HepG2 (cell line): Measurements from ENCODE around the gene PSD. TPM values are rescaled to one million over a fixed set of nuclear protein-coding genes. Genes with fewer than 3 reads are reported as not detected.

Experiments used
- CEBPG ChIP-seq: IDR thresholded peaks from 2 replicates; pipeline ENCODE4 v1.6.1; 2016
- FOXJ3 ChIP-seq: sonication (generic); formaldehyde crosslinking; IDR thresholded peaks from 2 replicates; pipeline ENCODE4 v1.4.0; 2020; ENCODE audit warnings: missing genetic modification reagents, mild to moderate bottlenecking, borderline replicate concordance
- GTF2F1 ChIP-seq: fragments of 150-350 bp; IDR thresholded peaks from 2 replicates; pipeline ENCODE4 v1.6.1; 2014; ENCODE audit warnings: low read length
- HNF4A ChIP-seq: sonication (generic); formaldehyde crosslinking; IDR thresholded peaks from 2 replicates; pipeline ENCODE4 v1.4.0; 2020; ENCODE audit warnings: missing genetic modification reagents
- KAT7 ChIP-seq: IDR thresholded peaks from 2 replicates; pipeline ENCODE4 v1.6.1; 2018; ENCODE audit warnings: borderline replicate concordance, missing compliant biosample characterization
- NCOA2 ChIP-seq: sonication (generic); formaldehyde crosslinking; IDR thresholded peaks from 2 replicates; pipeline ENCODE4 v1.8.0; 2022; ENCODE audit warnings: inconsistent platforms
- NCOA5 ChIP-seq: sonication (generic); formaldehyde crosslinking; IDR thresholded peaks from 2 replicates; pipeline ENCODE4 v1.4.0; 2020; ENCODE audit warnings: missing genetic modification reagents
- NFRKB ChIP-seq: fragments of 450-650 bp; IDR thresholded peaks from 2 replicates; pipeline ENCODE4 v1.6.1; 2017
- NFYB ChIP-seq: sonication (generic); formaldehyde crosslinking; IDR thresholded peaks from 2 replicates; pipeline ENCODE4 v1.4.0; 2020; ENCODE audit warnings: missing genetic modification reagents
- POGZ ChIP-seq: sonication (generic); formaldehyde crosslinking; IDR thresholded peaks from 2 replicates; pipeline ENCODE4 v1.4.0; 2020; ENCODE audit warnings: mild to moderate bottlenecking, missing genetic modification reagents
- POLR2G ChIP-seq: fragments of 200-400 bp; formaldehyde crosslinking; IDR thresholded peaks from 2 replicates; pipeline ENCODE4 v1.6.1; 2018; ENCODE audit warnings: mild to moderate bottlenecking, low read depth, low read length, moderate library complexity
- PPARG ChIP-seq: conservative IDR thresholded peaks from 2 replicates; pipeline ENCODE4 v1.6.1; 2016; ENCODE audit warnings: missing biosample characterization, missing genetic modification reagents
- PTBP1 ChIP-seq: fragments of 200-400 bp; formaldehyde crosslinking; IDR thresholded peaks from 2 replicates; pipeline ENCODE4 v1.6.1; 2018; ENCODE audit warnings: low read length, low read depth; ENCODE audit not compliant: poor library complexity, severe bottlenecking
- SRSF9 ChIP-seq: fragments of 200-400 bp; formaldehyde crosslinking; IDR thresholded peaks from 2 replicates; pipeline ENCODE4 v1.6.1; 2018; ENCODE audit warnings: borderline replicate concordance, mild to moderate bottlenecking, low read depth, low read length; ENCODE audit not compliant: insufficient read depth, poor library complexity, severe bottlenecking
- TBX2 ChIP-seq: sonication (generic); formaldehyde crosslinking; IDR thresholded peaks from 2 replicates; pipeline ENCODE4 v1.5.0; 2020; ENCODE audit warnings: missing genetic modification reagents, mild to moderate bottlenecking, borderline replicate concordance
- TFE3 ChIP-seq: IDR thresholded peaks from 2 replicates; pipeline ENCODE4 v1.6.1; 2016
- U2AF2 ChIP-seq: fragments of 200-400 bp; formaldehyde crosslinking; IDR thresholded peaks from 2 replicates; pipeline ENCODE4 v1.6.1; 2017; ENCODE audit warnings: low read depth, mild to moderate bottlenecking, low read length
- XBP1 ChIP-seq: sonication (generic); formaldehyde crosslinking; IDR thresholded peaks from 2 replicates; pipeline ENCODE4 v1.5.0; 2020; ENCODE audit warnings: missing genetic modification reagents
- ZNF576 ChIP-seq: sonication (generic); formaldehyde crosslinking; IDR thresholded peaks from 2 replicates; pipeline ENCODE4 v1.4.0; 2020; ENCODE audit warnings: mild to moderate bottlenecking, missing genetic modification reagents
- ZSCAN5A ChIP-seq: sonication (generic); formaldehyde crosslinking; IDR thresholded peaks from 2 replicates; pipeline ENCODE4 v1.8.0; 2022; ENCODE audit warnings: mild to moderate bottlenecking, missing genetic modification reagents, borderline replicate concordance
- polyA plus RNA-seq, 8 experiments: library from polyadenylated mRNA; depleted of rRNA in 3 of 8; stranded (reverse) in 7 of 8; unstranded in 1 of 8; fragments of >200 nt; fragmentation: Illumina TruSeq in 4 of 8; extraction: Trizol in 4 of 8; gene quantifications; 2 replicates each; pipeline versions ENCODE4 v1.2.1 to v1.2.3, GENCODE V29; 2011 to 2016; ENCODE audit warnings: low read depth in 4 of 8, missing spikeins in 1 of 8, mixed read lengths in 1 of 8; ENCODE audit not compliant: insufficient read depth in 1 of 8
- total RNA-seq, 5 experiments: library from RNA; depleted of rRNA; stranded (reverse); fragments of >200 nt; fragmentation: Illumina TruSeq; extraction: Trizol; gene quantifications; 2 replicates each; pipeline ENCODE4 v1.2.3, GENCODE V29; 2016; ENCODE audit warnings: low read depth in 1 of 5
- TF ChIP-seq, protein P1 (sequence below): sonication (generic); formaldehyde crosslinking; IDR thresholded peaks from 2 replicates; pipeline ENCODE4 v1.4.0; 2020; ENCODE audit warnings: missing genetic modification reagents
- TF ChIP-seq, protein P2 (sequence below): sonication (generic); formaldehyde crosslinking; IDR thresholded peaks from 2 replicates; pipeline ENCODE4 v1.5.0; 2020; ENCODE audit warnings: missing genetic modification reagents
- TF ChIP-seq, protein P3 (sequence below): IDR thresholded peaks from 2 replicates; pipeline ENCODE4 v1.6.1; 2016; ENCODE audit warnings: low read depth

PSD gene
- total and polyA plus RNA-seq, 2 of the 13 experiments (the other 11 are each of a cell fraction or from before 2014, with no cell fraction given): 0.35 to 0.58 TPM

GRCh38 chr10:102422545-102423129 lies 4.1 kb upstream of the PSD start (continued):
- TF ChIP-seq, protein P1, sequence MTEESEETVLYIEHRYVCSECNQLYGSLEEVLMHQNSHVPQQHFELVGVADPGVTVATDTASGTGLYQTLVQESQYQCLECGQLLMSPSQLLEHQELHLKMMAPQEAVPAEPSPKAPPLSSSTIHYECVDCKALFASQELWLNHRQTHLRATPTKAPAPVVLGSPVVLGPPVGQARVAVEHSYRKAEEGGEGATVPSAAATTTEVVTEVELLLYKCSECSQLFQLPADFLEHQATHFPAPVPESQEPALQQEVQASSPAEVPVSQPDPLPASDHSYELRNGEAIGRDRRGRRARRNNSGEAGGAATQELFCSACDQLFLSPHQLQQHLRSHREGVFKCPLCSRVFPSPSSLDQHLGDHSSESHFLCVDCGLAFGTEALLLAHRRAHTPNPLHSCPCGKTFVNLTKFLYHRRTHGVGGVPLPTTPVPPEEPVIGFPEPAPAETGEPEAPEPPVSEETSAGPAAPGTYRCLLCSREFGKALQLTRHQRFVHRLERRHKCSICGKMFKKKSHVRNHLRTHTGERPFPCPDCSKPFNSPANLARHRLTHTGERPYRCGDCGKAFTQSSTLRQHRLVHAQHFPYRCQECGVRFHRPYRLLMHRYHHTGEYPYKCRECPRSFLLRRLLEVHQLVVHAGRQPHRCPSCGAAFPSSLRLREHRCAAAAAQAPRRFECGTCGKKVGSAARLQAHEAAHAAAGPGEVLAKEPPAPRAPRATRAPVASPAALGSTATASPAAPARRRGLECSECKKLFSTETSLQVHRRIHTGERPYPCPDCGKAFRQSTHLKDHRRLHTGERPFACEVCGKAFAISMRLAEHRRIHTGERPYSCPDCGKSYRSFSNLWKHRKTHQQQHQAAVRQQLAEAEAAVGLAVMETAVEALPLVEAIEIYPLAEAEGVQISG (CRISPR knock-in tag): peak; percentile 98
- TF ChIP-seq XBP1 (CRISPR knock-in tag) (0 out of 2 replicates have a peak, but pooled peaks have one; percentile 36), PTBP1 (no peak), ZNF576 (CRISPR knock-in tag) (no peak), CEBPG (peak; percentile 47; the same call in 1 of the 2 replicates), ZSCAN5A (CRISPR knock-in tag) (no peak), FOXJ3 (CRISPR knock-in tag) (no peak), PPARG (CRISPR knock-in tag) (peak; percentile 58), NCOA2 (peak; percentile 67), GTF2F1 (no peak), HNF4A (CRISPR knock-in tag) (peak; percentile 41; the same call in 1 of the 2 replicates), NFYB (CRISPR knock-in tag) (no peak; the same call in 1 of the 2 replicates), U2AF2 (no peak), KAT7 (CRISPR knock-in tag) (peak; percentile 73; the same call in 1 of the 2 replicates), NCOA5 (CRISPR knock-in tag) (no peak), TFE3 (CRISPR knock-in tag) (peak; percentile 68), POLR2G (0 out of 2 replicates have a peak, but pooled peaks have one; percentile 50), SRSF9 (no peak), TBX2 (CRISPR knock-in tag) (peak; percentile 75), POGZ (CRISPR knock-in tag) (peak; percentile 62), NFRKB (no peak)
- TF ChIP-seq, protein P2, sequence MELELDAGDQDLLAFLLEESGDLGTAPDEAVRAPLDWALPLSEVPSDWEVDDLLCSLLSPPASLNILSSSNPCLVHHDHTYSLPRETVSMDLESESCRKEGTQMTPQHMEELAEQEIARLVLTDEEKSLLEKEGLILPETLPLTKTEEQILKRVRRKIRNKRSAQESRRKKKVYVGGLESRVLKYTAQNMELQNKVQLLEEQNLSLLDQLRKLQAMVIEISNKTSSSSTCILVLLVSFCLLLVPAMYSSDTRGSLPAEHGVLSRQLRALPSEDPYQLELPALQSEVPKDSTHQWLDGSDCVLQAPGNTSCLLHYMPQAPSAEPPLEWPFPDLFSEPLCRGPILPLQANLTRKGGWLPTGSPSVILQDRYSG: no peak
- TF ChIP-seq, protein P3, sequence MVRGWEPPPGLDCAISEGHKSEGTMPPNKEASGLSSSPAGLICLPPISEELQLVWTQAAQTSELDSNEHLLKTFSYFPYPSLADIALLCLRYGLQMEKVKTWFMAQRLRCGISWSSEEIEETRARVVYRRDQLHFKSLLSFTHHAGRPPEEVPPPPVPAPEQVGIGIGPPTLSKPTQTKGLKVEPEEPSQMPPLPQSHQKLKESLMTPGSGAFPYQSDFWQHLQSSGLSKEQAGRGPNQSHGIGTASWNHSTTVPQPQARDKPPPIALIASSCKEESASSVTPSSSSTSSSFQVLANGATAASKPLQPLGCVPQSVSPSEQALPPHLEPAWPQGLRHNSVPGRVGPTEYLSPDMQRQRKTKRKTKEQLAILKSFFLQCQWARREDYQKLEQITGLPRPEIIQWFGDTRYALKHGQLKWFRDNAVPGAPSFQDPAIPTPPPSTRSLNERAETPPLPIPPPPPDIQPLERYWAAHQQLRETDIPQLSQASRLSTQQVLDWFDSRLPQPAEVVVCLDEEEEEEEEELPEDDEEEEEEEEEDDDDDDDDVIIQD: 0 out of 2 replicates have a peak, but pooled peaks have one; percentile 45
